Skin epidermis (tissue), 12 donors: ENCODE measurements around the gene CLCN4.
A peak's percentile ranks its signal among the peaks of the same experiment; 100 is the strongest.

Experiments used
- H3K27ac ChIP-seq, 21 experiments: fragments of 200-600 bp; sonication (generic) in 11 of 21; one replicate each; pipeline ENCODE4 v1.5.0; 2020; ENCODE audit warnings: mild to moderate bottlenecking in 3 of 21, inconsistent platforms in 2 of 21, moderate library complexity in 2 of 21
- H3K4me3 ChIP-seq, 7 experiments: fragments of 200-600 bp; sonication (generic) in 2 of 7; one replicate each; pipeline ENCODE4 v1.5.0; 2020; ENCODE audit warnings: inconsistent platforms in 2 of 7, mild to moderate bottlenecking in 2 of 7, moderate library complexity in 1 of 7

The CLCN4 gene

DNA sequence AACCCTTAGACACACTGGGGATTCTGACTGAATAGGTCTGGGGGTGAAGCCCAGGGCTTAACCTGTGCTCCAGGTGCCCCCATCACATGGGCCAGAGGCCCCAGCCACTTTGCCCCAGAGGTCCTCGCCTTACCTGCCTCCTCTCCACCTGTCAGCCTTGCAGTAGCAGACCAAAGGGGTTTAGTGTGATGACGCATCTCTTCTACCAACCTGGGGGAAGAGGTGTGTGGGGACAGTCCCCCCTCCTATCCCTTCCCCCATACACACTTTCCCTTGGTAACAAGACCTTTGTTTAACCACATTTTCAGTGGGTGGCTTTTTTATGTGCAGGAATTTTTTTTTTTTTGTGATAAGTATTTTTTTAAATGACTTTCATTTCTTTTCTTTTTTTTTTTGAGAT, 6.3 kb downstream of the CLCN4 start:
- Histone ChIP-seq H3K4me3 (no peak overlapping the region), H3K27ac (no peak overlapping the region)

DNA sequence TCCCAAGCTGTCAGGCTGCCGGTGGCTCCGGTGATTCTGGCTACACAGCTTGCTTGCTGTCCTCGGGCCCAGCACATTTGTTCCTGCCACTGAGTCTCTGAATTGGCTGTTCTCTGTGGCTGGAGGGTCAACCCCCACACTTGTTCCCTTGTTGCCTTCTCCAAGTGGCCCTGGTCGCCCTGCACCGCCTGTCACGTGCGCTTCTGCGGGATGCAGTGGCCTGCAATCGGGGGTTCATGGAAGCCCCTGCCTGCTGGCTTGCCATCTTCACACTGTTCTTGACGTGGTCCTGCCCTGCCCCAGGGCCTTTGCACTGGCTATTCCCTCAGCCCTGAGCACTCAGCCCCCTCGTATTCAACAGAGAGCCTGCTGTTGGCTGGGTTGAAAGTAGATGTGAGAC, 8.1 kb downstream of the CLCN4 start:
- no peak overlapping the region for H3K27ac ChIP-seq
- no peak overlapping the region for H3K4me3 ChIP-seq

DNA sequence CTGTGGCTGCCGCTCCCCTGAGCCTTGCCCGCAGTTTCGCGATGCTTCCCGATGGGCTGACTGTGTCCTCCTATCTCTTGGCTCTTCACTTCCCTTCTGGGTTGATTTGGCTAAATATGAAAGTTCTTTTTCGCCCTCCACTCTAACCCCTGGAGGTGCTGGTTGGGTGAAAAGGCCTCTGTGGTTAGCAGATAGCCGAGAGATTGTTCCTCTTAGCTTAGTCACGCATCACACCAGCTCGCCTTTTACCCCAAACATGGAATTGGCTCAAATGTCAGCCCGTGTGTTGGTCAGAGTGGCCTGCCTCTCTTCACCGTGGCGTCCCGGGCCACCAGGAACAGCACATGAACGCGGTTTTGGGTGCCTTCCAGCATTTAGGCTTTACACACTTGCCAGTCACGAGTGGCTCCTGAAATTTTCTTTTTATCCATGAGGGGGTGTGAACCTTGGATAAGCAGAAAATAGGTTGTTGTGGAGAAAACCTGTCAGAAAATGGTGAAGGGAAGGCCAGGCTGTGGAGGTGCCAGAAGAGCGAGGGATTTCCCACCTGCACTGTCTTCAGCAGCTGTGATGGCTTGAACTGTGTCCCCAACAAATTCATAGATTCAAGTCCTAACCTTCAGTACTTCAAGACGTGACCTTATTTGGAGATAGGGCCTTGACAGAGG, 8.9 kb downstream of the CLCN4 start:
- Histone ChIP-seq H3K4me3 (no peak overlapping the region), H3K27ac (no peak overlapping the region)

DNA sequence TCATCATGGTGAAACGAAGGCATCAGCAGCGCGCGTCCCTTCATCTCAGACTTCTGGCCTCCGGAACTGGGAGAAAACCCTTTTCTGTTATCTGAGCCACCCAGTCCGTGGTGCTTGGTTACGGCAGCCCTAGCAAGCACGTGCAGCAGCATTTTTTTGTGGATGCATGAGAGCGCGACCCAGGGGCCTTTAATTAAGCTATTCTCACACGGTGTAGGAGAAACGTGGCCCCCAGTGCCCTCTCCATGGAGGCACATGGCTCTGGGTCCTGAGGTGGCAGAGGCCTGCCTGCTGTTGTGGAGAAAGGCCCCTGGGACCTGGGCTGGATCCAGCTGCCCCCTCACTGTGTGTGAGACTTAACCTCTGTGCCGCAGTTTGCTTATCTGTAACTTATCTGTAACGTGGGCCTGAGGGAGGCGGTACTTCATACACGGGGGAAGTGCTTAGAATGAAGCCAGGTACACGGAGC, 9.5 kb downstream of the CLCN4 start:
- no peak overlapping the region for H3K27ac ChIP-seq
- H3K4me3 ChIP-seq, result no peak overlapping the region

DNA sequence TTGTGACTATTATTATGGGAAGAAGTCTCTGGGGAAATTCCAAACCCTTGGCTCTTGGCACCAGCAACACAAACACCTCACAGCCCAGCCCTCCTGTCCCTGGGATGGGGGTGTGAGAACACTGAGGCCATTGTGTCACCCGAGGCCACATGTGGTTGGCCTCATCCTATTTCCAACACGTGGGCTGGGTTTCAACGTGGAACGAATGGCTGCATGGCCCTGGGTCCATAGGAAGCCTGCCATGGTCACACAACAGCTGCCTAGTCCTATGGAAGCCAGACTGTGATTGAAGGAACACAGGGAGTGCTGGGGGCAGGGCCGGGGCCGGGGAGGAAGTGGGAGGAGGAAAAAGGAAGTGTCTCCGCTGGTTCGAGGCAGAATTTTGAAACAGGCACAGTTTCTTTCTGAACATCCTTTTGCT, 10.0 kb downstream of the CLCN4 start:
- no peak overlapping the region for H3K27ac ChIP-seq
- no peak overlapping the region for H3K4me3 ChIP-seq

DNA sequence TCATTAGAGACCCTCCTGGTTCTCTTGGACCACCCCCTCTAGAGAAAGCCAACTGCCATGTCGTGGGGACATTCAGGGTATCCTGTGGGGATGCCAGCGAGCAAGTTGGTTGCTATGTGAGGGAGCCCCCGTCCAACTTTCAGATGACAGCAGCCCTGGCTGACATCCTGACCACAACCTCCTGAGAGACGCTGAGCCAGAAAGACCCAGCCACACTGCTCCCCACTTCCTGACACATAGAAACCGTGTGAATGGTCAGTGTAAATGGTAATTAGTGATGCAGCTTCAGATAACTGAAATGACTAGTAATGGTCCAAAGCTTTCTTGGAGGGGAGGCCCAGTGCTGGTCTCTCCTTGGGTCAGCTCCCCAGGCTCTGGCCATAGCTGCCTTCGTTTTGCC, 10.8 kb downstream of the CLCN4 start:
- no peak overlapping the region for H3K4me3 ChIP-seq
- no peak overlapping the region for H3K27ac ChIP-seq

DNA sequence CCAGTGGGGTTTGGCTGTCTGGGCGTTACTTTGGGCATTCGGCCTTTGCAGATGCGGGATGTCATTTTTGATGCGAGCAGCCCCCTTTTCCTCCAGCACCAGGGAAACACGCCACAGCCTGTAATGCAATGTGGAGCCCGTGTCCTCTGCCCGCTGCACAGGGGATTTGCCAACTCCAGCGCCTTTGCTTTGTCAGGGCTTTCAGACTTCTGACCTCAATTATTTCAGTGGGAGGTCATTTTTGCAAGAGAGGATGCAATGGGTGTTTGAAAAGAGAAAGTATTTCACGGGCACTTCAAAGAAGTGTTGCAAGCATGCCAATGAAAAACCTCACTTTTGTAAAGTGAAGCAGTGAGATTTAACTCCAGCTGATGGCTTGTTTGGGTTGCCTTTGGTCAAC, 11.5 kb downstream of the CLCN4 start:
- no peak overlapping the region for H3K27ac ChIP-seq

DNA sequence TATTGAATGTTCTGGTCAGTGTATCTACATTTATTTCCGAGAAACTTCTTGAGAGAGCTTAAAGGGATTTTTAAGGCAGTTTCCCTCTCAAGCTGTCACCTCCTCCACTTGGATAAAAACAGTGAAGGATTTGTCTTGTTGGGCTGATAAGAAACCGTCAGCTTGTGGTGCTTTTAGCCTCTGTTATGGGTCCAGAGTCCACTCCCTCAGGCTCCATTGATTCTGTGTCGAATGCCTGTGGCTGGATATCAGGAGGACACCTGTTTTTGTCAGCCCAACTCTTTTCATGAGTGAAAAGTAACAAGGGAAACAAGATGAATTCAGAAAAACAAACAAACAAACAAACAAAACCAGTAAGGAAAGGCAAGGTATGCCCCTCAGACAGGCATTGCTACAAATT, 12.4 kb downstream of the CLCN4 start:
- Histone ChIP-seq H3K27ac (no peak overlapping the region), H3K4me3 (no peak overlapping the region)

More for the DNA sequence above, 11.5 kb downstream of the CLCN4 start:
- no peak overlapping the region for H3K4me3 ChIP-seq

DNA sequence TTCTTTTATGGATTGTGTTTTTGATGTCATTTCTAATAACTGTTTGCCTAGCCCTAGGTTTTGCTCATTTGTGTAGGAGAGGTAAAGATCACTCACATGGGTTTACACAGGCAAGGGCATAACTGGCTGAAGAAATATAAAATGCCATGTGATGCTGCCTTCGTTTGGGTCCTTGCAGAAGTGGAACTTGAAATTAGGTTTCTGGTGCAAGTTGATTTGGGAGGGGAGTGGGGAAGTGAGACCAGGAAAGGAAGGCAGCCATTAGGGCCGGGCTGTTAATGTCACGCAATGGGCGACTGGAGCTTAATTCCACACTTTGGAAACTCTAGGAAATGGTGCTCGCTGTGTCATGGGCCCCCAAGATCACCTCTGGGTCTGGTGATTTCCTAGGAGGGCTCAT, 14.5 kb downstream of the CLCN4 start:
- H3K27ac ChIP-seq, result no peak overlapping the region
- no peak overlapping the region for H3K4me3 ChIP-seq

DNA sequence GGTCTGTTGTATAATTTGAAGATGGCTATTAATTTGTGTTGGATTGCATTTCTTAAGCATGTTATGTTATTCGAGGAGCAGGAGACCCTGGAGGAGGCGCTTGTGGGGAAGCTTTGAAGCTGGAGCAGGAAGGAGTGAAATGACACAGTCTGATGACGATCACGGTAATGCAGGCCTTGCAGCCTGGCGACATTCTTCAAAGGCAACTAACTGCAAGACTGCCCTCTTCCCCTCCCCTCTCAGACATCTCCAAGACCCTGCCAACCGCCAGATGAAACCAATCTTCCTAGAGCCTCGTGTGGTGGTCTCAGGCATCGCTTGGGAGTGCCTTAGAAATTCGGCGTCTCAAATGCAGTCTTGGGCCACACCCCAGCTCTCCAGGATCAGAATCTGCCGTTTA, 16.1 kb downstream of the CLCN4 start:
- peak overlapping the region in 3 of 21 experiments; percentile 11 to 53 (median 51) for H3K27ac ChIP-seq
- no peak overlapping the region for H3K4me3 ChIP-seq

DNA sequence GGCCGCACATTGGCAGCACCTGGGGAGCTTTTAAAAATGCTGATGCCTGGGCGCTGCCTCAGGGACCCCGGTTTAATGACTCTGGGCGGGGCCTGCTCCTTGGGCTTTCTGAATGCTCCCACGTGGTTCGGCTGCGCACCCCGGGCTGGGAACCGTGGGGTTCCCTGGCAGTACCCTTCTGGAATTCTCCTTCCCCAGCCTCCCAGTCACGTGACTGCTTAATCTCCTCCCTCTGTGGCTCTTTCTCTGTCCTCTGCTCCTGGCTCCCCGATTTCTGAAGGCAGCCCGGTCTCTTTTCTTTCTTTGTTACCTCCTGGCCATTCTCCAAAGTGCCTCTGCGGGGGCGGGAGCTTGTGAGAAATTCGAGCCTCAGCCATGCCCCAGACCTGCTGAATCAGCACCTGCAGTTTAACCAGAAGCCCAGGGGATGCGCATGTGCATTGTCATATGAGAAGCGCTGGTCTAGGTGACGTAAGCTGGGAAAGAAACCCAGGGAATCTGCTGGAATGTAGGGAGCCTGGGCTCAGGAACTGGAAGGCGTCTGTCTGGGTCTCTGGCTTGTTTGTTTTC, 16.6 kb downstream of the CLCN4 start:
- H3K27ac ChIP-seq, result peak overlapping the region in 4 of 21 experiments; percentile 11 to 53 (median 44)
- H3K4me3 ChIP-seq, result no peak overlapping the region

DNA sequence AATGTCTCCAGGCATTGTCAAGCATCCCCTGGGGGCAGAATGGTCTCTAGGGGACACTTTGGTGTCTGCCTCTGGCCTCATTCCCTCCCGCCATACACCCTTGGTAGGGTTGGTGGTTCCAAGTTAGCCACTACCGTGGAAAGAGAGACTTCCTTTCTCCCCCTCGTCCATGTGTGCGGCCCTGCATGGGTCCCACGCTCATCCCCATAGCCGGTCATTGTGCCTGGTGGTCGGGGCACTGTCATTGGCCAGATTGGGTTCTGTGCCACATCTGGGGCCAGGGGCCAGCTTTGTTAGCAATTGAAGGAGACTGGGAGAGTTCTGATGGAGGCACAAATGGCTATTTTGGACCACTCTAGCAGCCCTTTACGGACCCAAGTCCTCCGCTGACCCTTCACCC, 17.3 kb downstream of the CLCN4 start:
- Histone ChIP-seq H3K4me3 (no peak overlapping the region), H3K27ac (no peak overlapping the region)

DNA sequence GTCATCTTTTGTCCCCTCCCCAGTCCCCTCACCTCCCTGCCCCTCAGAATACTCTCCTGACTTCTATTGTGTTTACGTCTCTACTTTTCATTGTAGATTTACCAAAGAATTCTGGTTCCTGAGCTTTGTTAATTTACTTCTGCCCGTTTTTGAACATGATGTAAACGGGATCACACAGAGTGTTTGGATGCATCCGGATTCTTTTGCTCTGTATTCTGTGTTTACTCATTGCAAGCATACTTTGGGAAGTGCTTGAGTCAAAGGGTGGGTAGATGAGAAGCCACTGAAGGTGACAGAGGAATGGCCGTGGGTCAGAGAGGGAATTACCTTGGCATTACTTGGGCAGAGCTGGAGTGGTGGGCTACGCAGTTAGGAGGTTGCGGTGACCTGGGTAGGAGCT, 18.0 kb downstream of the CLCN4 start:
- no peak overlapping the region for H3K4me3 ChIP-seq
- no peak overlapping the region for H3K27ac ChIP-seq

DNA sequence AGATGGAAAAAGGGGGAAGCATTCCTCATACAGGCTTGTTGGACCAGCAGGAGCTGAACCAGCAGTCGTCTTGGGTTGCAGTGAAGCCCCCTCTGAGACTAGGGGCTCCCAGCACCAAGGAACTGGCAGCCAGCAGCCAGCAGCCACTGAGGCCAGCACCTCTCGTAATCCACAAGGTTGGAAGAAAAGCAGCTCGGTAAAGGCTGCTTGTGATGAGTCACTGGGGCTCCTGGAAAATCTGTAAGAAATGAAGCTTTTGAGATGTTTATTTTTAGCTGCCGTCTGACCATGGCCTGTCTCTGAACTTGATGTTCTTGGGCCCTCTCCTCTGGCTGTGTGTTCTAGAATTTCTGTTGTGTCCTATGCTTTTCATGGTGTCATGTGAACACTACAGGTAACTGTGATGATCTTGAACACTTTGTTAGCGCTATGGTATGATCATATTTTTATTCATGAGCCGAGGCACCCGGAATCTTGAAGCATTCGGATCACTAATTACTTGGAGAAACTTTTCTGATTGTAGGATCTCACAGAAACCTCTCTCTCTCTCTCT, 18.6 kb downstream of the CLCN4 start:
- peak overlapping the region in 1 of 21 experiments; percentile 24 for H3K27ac ChIP-seq
- H3K4me3 ChIP-seq, result no peak overlapping the region

DNA sequence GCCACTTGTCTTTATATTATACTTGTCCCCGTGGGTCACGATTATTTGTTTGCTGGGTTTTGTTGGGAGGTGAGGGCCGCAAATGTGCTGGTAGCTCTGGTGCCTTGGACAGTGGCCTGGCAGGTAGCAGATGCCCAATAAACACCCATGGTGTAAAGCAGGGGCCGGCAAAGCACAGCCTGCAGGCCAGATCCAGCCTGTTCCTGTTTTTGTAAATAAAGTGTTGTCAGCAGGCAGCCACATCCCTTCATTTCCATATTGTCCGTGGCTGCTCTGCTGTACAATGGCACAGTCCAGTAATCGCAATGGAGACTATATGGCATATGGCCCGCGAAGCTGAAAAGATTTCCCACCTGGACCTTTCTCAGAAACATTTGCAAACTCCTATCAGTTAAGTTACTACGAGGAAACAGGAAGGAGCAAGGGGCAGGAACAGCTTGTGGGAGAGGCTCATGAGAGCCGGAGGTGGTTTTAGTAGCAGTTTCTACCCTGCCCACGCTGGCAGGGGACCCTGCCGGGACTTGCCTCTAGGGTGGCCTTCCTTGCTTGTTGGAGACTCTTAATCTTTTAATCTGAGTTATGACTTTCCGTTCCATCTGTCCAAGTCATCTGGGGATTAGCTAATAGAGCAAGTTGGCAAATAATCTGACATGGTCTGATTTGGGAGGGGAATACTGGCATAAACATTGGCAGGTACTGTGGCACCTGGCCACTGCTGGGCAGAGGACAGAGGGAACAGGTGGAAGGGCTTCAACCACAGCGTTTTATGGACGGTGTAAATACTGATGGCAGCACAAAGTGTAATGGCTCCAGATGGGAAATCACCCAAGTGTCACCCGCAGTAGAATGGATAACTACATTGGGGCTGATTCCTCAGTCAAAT, 19.6 kb downstream of the CLCN4 start:
- no peak overlapping the region for H3K4me3 ChIP-seq
- peak overlapping the region in 2 of 21 experiments; percentile 24 to 33 for H3K27ac ChIP-seq

DNA sequence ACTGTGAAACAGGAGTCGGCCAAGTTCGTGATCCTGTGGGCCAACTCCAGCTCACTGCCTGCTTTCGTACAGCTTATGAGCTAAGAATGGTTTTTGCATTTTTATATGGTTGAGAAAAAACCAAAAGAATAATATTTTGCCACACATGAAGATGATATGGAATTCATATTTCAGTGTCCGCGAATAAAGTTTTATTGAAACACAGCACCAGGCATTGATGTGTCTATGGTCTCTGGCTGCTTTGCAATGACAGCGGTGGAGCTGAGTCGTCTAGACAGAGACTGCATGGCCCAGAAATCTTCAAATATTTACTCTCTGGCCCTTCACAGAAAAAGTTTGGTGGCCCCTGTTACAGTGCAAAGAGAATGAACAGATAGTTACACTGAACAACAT, 20.2 kb downstream of the CLCN4 start:
- Histone ChIP-seq H3K4me3 (no peak overlapping the region), H3K27ac (no peak overlapping the region)

DNA sequence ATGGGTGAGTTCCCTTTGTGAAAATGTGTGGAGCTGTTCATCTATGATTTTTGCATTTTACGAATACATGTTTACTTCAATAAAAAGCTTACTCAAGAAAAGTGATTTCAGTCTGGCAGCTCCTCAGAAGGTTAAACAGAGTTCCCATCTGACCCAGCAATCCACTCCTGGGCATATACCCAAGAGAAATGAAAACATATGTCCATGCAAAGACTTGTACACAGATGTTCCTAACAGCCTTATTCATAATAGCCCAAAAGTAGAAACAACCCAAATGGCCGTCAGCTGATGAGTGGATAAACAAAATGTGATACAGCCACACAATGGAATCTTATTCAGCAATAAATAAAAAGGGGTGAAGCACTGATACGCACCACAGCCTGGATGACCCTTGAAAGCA, 20.8 kb downstream of the CLCN4 start:
- H3K4me3 ChIP-seq, result no peak overlapping the region
- H3K27ac ChIP-seq, result no peak overlapping the region

DNA sequence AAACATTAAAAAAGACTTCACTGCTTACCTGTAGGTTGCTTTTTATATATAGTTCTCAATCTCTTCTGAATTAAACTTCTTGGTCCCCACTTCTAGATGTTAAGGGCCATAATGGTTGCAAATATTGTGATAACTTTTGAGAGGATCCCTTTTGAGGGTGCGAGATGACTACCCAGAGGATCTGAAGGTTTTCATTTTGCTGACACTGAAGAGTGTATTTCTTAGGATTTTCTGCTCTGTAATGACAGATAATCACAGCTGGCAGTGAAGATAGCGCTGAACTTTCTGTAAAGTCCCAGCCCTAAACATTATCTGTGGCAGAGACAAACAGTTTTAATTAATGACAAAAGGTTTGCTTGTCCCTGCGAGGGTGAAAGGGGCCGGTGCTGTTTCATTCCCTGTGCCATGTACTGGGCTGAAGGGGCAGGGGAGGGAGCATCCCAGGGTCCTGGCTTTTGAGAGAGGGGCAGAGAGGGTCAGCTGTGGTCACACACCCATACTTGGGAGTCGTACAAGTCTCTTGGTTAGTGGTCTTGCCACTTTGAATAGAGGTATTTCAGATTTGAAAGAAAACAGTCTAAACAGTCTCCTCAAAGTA, 22.2 kb downstream of the CLCN4 start:
- Histone ChIP-seq H3K27ac (no peak overlapping the region), H3K4me3 (no peak overlapping the region)

DNA sequence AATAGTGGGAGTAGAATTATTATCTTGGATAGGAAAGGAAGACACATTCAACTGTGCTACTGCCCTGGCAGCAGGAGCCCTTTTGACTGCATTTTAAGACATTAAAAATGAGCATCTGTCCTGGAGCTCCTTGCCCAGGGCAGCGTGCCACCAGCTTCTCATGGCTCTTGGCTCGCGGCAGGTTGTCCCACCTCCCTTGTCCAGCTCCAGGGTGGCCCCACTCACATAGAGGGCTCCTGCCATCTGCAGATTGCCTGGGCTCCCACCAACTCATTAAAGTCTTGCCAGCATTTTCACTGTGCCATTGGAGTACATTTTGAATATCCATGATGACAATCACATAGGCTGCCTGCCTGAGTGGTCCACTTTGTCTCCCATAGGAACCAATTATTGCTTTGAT, 27.0 kb downstream of the CLCN4 start:
- Histone ChIP-seq H3K27ac (no peak overlapping the region), H3K4me3 (no peak overlapping the region)

DNA sequence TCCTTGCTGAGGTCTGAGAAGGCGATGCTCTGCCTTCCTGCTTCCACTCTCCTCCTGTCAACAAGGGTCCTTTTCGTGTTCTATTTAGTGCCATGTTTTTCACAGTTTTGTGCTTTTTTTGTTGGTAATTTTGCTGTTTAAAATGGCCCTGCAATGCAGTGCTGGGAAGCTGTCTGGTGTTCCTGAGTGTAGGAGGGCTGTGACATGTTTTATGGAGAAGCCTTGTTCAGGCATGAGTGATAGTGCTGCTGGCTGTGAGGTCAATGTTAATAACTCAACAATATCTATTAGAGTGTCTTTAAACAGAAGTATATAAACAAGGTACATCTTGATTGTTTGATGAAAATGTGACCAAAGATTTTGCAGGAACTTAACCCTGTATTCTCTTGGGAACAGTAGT, 27.6 kb downstream of the CLCN4 start:
- Histone ChIP-seq H3K4me3 (no peak overlapping the region), H3K27ac (no peak overlapping the region)
